Measurements from ENCODE around the gene CALD1. TPM values are rescaled to one million over a fixed set of nuclear protein-coding genes. Genes with fewer than 3 reads are reported as not detected.
A peak's percentile ranks its signal among the peaks of the same experiment; 100 is the strongest.

CALD1 gene
- total RNA-seq, 6 donors from 2014 or later = 98.6 to 156 (median 124) TPM

GRCh38 chr7:134946260-134946659, 166.8 kb downstream of the CALD1 start:
- DNase-seq = no peak

GRCh38 chr7:134947329-134947728, 167.9 kb downstream of the CALD1 start:
- WGBS, 2 donors = 95 to 97% methylated on average over 17 of the region's 17 CpGs
- Histone ChIP-seq H3K36me3 (peaks cover 0 to 53% (median 9%) of the 10 kb centered on the region in 4 donors), H3K4me3 (no peak overlapping the region), H3K9me3 (no peaks in the 10 kb centered on the region), H3K27ac (no peak overlapping the region), H3K27me3 (no peaks in the 10 kb centered on the region), H3K4me1 (no peaks in the 10 kb centered on the region)
- TF ChIP-seq CTCF (IDR thresholded peaks at IDR 0.05) = no peak
- TF ChIP-seq EP300 (IDR thresholded peaks at IDR 0.05) = no peak
- no peak for TF ChIP-seq POLR2A (IDR thresholded peaks at IDR 0.05)
- TF ChIP-seq POLR2AphosphoS5 (IDR thresholded peaks at IDR 0.05) = no peak
- ATAC-seq (ENCODE audit: low FRiP score in 2 of 2) = no peak
- peak in 1 of 2 donors; percentile 40 for DNase-seq

More at GRCh38 chr7:134946260-134946659, 166.8 kb downstream of the CALD1 start:
- 59 to 68% methylated on average over 2 of the region's 2 CpGs for WGBS, 2 donors
- Histone ChIP-seq H3K27me3 (no peaks in the 10 kb centered on the region), H3K4me3 (no peak overlapping the region), H3K4me1 (no peaks in the 10 kb centered on the region), H3K36me3 (peaks cover 0 to 42% (median 9%) of the 10 kb centered on the region in 4 donors), H3K27ac (no peak overlapping the region), H3K9me3 (no peaks in the 10 kb centered on the region)
- ATAC-seq (ENCODE audit: low FRiP score in 2 of 2) = peak in 1 of 2 donors; percentile 44
- no peak for TF ChIP-seq CTCF (IDR thresholded peaks at IDR 0.05)
- no peak for TF ChIP-seq POLR2AphosphoS5 (IDR thresholded peaks at IDR 0.05)
- TF ChIP-seq POLR2A (IDR thresholded peaks at IDR 0.05) = no peak
- TF ChIP-seq EP300 (IDR thresholded peaks at IDR 0.05) = no peak

GRCh38 chr7:134947831-134948230, 168.4 kb downstream of the CALD1 start:
- WGBS, 2 donors = 93 to 97% methylated on average over 1 of the region's 1 CpG
- no peaks in the 10 kb centered on the region for H3K9me3 ChIP-seq

DNA sequence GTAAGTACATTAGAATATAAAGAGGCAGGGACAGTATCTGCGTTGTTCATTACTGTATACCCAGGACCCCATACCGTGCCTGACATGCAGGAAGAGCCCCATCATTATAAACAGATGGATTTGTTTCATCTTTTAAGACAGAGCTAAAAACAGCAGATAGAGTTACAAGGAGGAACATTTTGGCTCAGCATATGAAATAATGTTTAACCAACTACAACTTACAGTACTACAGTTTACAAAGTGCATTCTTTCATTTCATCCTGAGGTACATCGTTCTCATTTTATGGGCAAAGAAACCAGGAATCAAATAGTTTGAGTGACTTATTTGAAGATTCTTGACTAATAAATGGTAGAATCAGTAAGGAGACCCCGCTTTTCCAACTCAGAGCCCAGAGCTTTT, 168.8 kb downstream of the CALD1 start:
- Histone ChIP-seq H3K27me3 (no peaks in the 10 kb centered on the region), H3K4me1 (no peaks in the 10 kb centered on the region), H3K27ac (no peak overlapping the region), H3K4me3 (no peak overlapping the region), H3K9me3 (no peaks in the 10 kb centered on the region), H3K36me3 (peaks cover 0 to 62% (median 9%) of the 10 kb centered on the region in 4 donors)
- no peak for DNase-seq
- ATAC-seq (ENCODE audit: low FRiP score in 2 of 2) = no peak
- 77 to 83% methylated on average over 4 of the region's 4 CpGs for WGBS, 2 donors
- no peak for TF ChIP-seq POLR2A (IDR thresholded peaks at IDR 0.05)
- TF ChIP-seq CTCF (IDR thresholded peaks at IDR 0.05) = no peak
- TF ChIP-seq POLR2AphosphoS5 (IDR thresholded peaks at IDR 0.05) = no peak
- no peak for TF ChIP-seq EP300 (IDR thresholded peaks at IDR 0.05)

More at GRCh38 chr7:134947831-134948230, 168.4 kb downstream of the CALD1 start:
- ATAC-seq (ENCODE audit: low FRiP score in 2 of 2) = no peak
- peaks cover 0 to 58% (median 9%) of the 10 kb centered on the region in 4 donors for H3K36me3 ChIP-seq
- no peaks in the 10 kb centered on the region for H3K27me3 ChIP-seq
- DNase-seq = no peak
- H3K4me1 ChIP-seq = no peaks in the 10 kb centered on the region
- no peak overlapping the region for H3K27ac ChIP-seq
- no peak overlapping the region for H3K4me3 ChIP-seq
- TF ChIP-seq EP300 (IDR thresholded peaks at IDR 0.05) = no peak
- no peak for TF ChIP-seq POLR2A (IDR thresholded peaks at IDR 0.05)
- TF ChIP-seq CTCF (IDR thresholded peaks at IDR 0.05) = no peak
- no peak for TF ChIP-seq POLR2AphosphoS5 (IDR thresholded peaks at IDR 0.05)

- H3K27ac ChIP-seq = no peak overlapping the region
- ATAC-seq (ENCODE audit: low FRiP score in 2 of 2) = peak in 1 of 2 donors; percentile 58
- WGBS, 2 donors = 71 to 85% methylated on average over 1 of the region's 1 CpG
Measured at GRCh38 chr7:134948736-134949135, 169.3 kb downstream of the CALD1 start.

More at GRCh38 chr7:134948736-134949135, 169.3 kb downstream of the CALD1 start:
- no peak overlapping the region for H3K4me3 ChIP-seq
- TF ChIP-seq EP300 (IDR thresholded peaks at IDR 0.05) (no peak), POLR2A (IDR thresholded peaks at IDR 0.05) (no peak), POLR2AphosphoS5 (IDR thresholded peaks at IDR 0.05) (no peak), CTCF (IDR thresholded peaks at IDR 0.05) (no peak)
- DNase-seq = no peak
- no peaks in the 10 kb centered on the region for H3K4me1 ChIP-seq
- H3K36me3 ChIP-seq = peaks cover 0 to 64% (median 9%) of the 10 kb centered on the region in 4 donors
- H3K27me3 ChIP-seq = no peaks in the 10 kb centered on the region
- H3K9me3 ChIP-seq = no peaks in the 10 kb centered on the region

All from upper lobe of left lung (tissue), 6 donors.